Measurements from ENCODE around the gene XPC.

Gene XPC

GRCh38 chr3:14208977-14209394 lies 30.6 kb upstream of the XPC start:
- in situ Hi-C loops (cut with MboI; ENCODE audit: low sequenced_read_pairs) = no loop called here

- in situ Hi-C loops (cut with MboI; ENCODE audit: low sequenced_read_pairs) = no loop called here
Observed at GRCh38 chr3:14208168-14208567, 29.8 kb upstream of the XPC start.

- in situ Hi-C loops (cut with MboI; ENCODE audit: low sequenced_read_pairs) = no loop called here
Observed at GRCh38 chr3:14206548-14207177, 28.3 kb upstream of the XPC start.

- in situ Hi-C loops (cut with MboI; ENCODE audit: low sequenced_read_pairs) = no loop called here
Observed at GRCh38 chr3:14204515-14205284, 26.3 kb upstream of the XPC start.

- in situ Hi-C loops (cut with MboI; ENCODE audit: low sequenced_read_pairs) = no loop called here
Observed at GRCh38 chr3:14203521-14204079, 25.2 kb upstream of the XPC start.

GRCh38 chr3:14202874-14203520 lies 24.6 kb upstream of the XPC start:
- in situ Hi-C loops (cut with MboI; ENCODE audit: low sequenced_read_pairs) = no loop called here

- in situ Hi-C loops (cut with MboI; ENCODE audit: low sequenced_read_pairs) = no loop called here
Observed at GRCh38 chr3:14201940-14202684, 23.7 kb upstream of the XPC start.

- in situ Hi-C loops (cut with MboI; ENCODE audit: low sequenced_read_pairs) = no loop called here
Observed at GRCh38 chr3:14200841-14201240, 22.4 kb upstream of the XPC start.

- in situ Hi-C loops (cut with MboI; ENCODE audit: low sequenced_read_pairs) = no loop called here
Observed at GRCh38 chr3:14200276-14200675, 21.9 kb upstream of the XPC start.

- in situ Hi-C loops (cut with MboI; ENCODE audit: low sequenced_read_pairs) = no loop called here
Observed at GRCh38 chr3:14199641-14200040, 21.2 kb upstream of the XPC start.

GRCh38 chr3:14194865-14195264 lies 16.5 kb upstream of the XPC start:
- in situ Hi-C loops (cut with MboI; ENCODE audit: low sequenced_read_pairs) = no loop called here

- in situ Hi-C loops (cut with MboI; ENCODE audit: low sequenced_read_pairs) = no loop called here
Observed at GRCh38 chr3:14188041-14188754, 9.8 kb upstream of the XPC start.

- in situ Hi-C loops (cut with MboI; ENCODE audit: low sequenced_read_pairs) = no loop called here
Observed at GRCh38 chr3:14186854-14187458, 8.6 kb upstream of the XPC start.

- in situ Hi-C loops (cut with MboI; ENCODE audit: low sequenced_read_pairs) = no loop called here
Observed at GRCh38 chr3:14183015-14183577, 4.7 kb upstream of the XPC start.

GRCh38 chr3:14181253-14181652 lies 2.9 kb upstream of the XPC start:
- in situ Hi-C loops (cut with MboI; ENCODE audit: low sequenced_read_pairs) = no loop called here

GRCh38 chr3:14179795-14180194 lies 1.4 kb upstream of the XPC start:
- in situ Hi-C loops (cut with MboI; ENCODE audit: low sequenced_read_pairs) = no loop called here

- in situ Hi-C loops (cut with MboI; ENCODE audit: low sequenced_read_pairs) = no loop called here
Observed at GRCh38 chr3:14179114-14179465, 689 bp upstream of the XPC start.

GRCh38 chr3:14177580-14178246 lies 688 bp downstream of the XPC start:
- in situ Hi-C loops (cut with MboI; ENCODE audit: low sequenced_read_pairs) = no loop called here

- in situ Hi-C loops (cut with MboI; ENCODE audit: low sequenced_read_pairs) = no loop called here
Observed at GRCh38 chr3:14175383-14176037, 2.9 kb downstream of the XPC start.
